Measurements from ENCODE around the gene ITCH. TPM values are rescaled to one million over a fixed set of nuclear protein-coding genes. Genes with fewer than 3 reads are reported as not detected.

Gene ITCH
- total RNA-seq, 1 donor from 2014 or later = 62.0 TPM

Small RNA genes within 50 kb of the gene (small RNA-seq; reads per million reads assigned to genes)
- gene AL356299.1 (ENCODE audit: low replicate concordance) (not detected), gene MIR644A (ENCODE audit: low replicate concordance) (not detected), gene RF00019 (ENCODE audit: low replicate concordance) (not detected)

Other genes with a start within 250 kb of the ITCH start
- gene ASIP, start 121.8 kb upstream of the ITCH start, total RNA-seq = not detected
- 31.0 TPM for gene AHCY, start 59.9 kb upstream of the ITCH start, total RNA-seq
- 28.0 TPM for gene DYNLRB1, start 153.1 kb downstream of the ITCH start, total RNA-seq
- 49.2 TPM for gene MAP1LC3A, start 195.4 kb downstream of the ITCH start, total RNA-seq